OCI-LY7 (cell line): ENCODE measurements around the gene CMPK1.

Experiments used
- CTCF ChIP-seq: fragments of 200-600 bp; sonication (generic); conservative IDR thresholded peaks from 2 replicates; pipeline ENCODE4 v1.5.1; 2014; ENCODE audit warnings: mild to moderate bottlenecking, antibody characterized with exemption, low read length, moderate library complexity, mixed read lengths
- EZH2phosphoT487 ChIP-seq: fragments of 200-600 bp; sonication (generic); IDR thresholded peaks from 2 replicates; pipeline ENCODE4 v1.6.1; 2018; ENCODE audit warnings: low read depth, borderline replicate concordance, mild to moderate bottlenecking, mixed run types, antibody characterized with exemption, low read length, moderate library complexity, mixed read lengths

DNA sequence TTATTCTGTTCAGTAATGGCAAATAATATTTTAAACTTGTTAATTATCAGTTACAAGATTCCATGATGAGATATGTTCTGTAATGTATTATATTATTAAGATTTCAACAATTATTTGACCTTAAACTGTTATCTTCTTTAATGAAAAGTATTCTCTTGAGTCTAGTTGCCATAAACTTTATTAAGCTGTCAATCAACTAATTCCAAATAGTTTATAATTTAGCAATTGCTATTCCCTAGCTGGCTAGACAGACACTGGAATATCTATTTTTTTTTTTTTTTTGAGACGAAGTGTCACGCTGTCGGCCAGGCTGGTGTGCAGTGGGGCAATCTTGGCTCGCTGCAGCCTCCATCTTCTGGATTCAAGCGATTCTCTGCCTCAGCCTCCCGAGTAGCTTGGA lies 3.8 kb downstream of the CMPK1 start:
- no peak for TF ChIP-seq CTCF
- TF ChIP-seq EZH2phosphoT487 = no peak
